Activated CD8-positive, alpha-beta memory T cell treated with anti-CD3 and anti-CD28 coated beads, Interleukin-2, amount 10 ng/mL, durations not matched to agents 7 days and 5 days (primary cell): ENCODE measurements around the gene NKIRAS1. TPM values are rescaled to one million over a fixed set of nuclear protein-coding genes. Genes with fewer than 3 reads are reported as not detected.
"Not testable (repeated sequence)": the region's sequence is repeated elsewhere in the genome, so short reads cannot be mapped to it uniquely, and the experiment has no call there.

ENCODE experiments used
- ATAC-seq: fragments of 150-1000 bp; cut with Tn5 transposase; one replicate; pipeline ENCODE4 v1.10.0; 2021; ENCODE audit warnings: moderate library complexity
- CTCF ChIA-PET: fragments of 350-600 bp; sonication (Branson Sonifier 250); formaldehyde crosslinking; loops from one replicate; lab custom pipeline; 2021; ENCODE audit warnings: antibody characterized with exemption; lab: Charles Lee
- DNase-seq: peaks from one replicate; pipeline ENCODE4 v3.0.0-alpha.2; 2020
- H3K27ac Mint-ChIP-seq: one replicate; pipeline ENCODE4 v1.8.0; 2021; ENCODE audit warnings: mild to moderate bottlenecking, mixed read lengths
- H3K27me3 Mint-ChIP-seq: one replicate; pipeline ENCODE4 v1.8.0; 2021; ENCODE audit warnings: mixed read lengths
- H3K36me3 Mint-ChIP-seq: one replicate; pipeline ENCODE4 v1.8.0; 2021; ENCODE audit warnings: mild to moderate bottlenecking, mixed read lengths
- H3K4me1 Mint-ChIP-seq: one replicate; pipeline ENCODE4 v1.8.0; 2021; ENCODE audit warnings: mixed read lengths
- H3K4me3 Mint-ChIP-seq: one replicate; pipeline ENCODE4 v1.8.0; 2021; ENCODE audit warnings: mild to moderate bottlenecking, moderate library complexity, mixed read lengths
- H3K9me3 Mint-ChIP-seq: one replicate; pipeline ENCODE4 v1.8.0; 2022; ENCODE audit warnings: low read depth, mixed read lengths
- total RNA-seq, 2 experiments: library from RNA; stranded (reverse); gene quantifications; one replicate each; pipeline ENCODE4 v1.2.3, GENCODE V29; 2021

NKIRAS1 gene
- total RNA-seq, 2 experiments from 2014 or later: 3.4 to 3.8 TPM

DNA sequence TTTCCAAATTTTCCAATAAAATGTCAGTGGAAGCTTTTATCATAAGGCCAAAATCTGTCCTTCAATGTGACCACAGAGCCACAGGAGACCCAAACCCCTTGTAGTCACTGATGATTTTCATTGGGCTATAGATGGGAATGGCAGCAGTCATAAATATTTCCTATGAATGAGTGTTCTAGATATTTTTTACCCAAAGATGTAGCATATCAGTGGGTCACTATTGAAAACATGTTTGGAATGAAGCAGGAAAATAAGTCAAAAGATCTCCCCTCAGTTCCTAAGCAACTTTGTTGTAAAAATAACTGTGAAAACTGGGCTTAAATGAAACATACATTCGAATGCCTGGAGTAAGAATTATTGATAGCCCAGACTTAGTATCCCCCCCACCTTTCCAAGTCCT is 49.0 kb downstream of the NKIRAS1 start:
- no peaks in the 10 kb centered on the region for H3K9me3 Mint-ChIP-seq
- ATAC-seq (no peak), DNase-seq (no peak)
- H3K4me1 Mint-ChIP-seq: no peaks in the 10 kb centered on the region
- H3K4me3 Mint-ChIP-seq: no peak overlapping the region
- peaks cover 6% of the 10 kb centered on the region for H3K36me3 Mint-ChIP-seq
- H3K27ac Mint-ChIP-seq: no peak overlapping the region
- no peaks in the 10 kb centered on the region for H3K27me3 Mint-ChIP-seq
- CTCF ChIA-PET: no interaction called here

DNA sequence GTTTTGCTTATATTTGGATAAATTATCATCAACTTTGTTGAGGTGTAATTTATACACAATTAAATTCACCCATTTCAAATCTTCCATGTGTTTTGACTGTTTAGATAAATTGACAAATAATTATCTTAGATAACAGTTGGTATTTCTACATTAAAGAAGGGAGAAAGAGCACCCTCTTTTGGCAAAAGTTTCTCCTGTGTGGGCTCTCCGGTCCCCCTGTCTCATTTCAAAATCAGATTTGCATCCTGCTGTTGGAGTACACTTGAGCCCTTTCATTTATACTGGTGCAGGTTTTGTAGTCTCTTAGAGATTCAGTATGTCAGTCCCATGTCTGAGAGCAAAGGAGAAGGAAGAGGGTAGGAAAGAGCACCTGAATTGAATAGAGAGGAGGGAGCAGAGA is 49.4 kb downstream of the NKIRAS1 start:
- peaks cover 7% of the 10 kb centered on the region for H3K36me3 Mint-ChIP-seq
- CTCF ChIA-PET: no interaction called here
- H3K4me3 Mint-ChIP-seq: no peak overlapping the region
- ATAC-seq (no peak), DNase-seq (no peak)
- H3K4me1 Mint-ChIP-seq: no peaks in the 10 kb centered on the region
- no peak overlapping the region for H3K27ac Mint-ChIP-seq
- H3K27me3 Mint-ChIP-seq: no peaks in the 10 kb centered on the region
- no peaks in the 10 kb centered on the region for H3K9me3 Mint-ChIP-seq

DNA sequence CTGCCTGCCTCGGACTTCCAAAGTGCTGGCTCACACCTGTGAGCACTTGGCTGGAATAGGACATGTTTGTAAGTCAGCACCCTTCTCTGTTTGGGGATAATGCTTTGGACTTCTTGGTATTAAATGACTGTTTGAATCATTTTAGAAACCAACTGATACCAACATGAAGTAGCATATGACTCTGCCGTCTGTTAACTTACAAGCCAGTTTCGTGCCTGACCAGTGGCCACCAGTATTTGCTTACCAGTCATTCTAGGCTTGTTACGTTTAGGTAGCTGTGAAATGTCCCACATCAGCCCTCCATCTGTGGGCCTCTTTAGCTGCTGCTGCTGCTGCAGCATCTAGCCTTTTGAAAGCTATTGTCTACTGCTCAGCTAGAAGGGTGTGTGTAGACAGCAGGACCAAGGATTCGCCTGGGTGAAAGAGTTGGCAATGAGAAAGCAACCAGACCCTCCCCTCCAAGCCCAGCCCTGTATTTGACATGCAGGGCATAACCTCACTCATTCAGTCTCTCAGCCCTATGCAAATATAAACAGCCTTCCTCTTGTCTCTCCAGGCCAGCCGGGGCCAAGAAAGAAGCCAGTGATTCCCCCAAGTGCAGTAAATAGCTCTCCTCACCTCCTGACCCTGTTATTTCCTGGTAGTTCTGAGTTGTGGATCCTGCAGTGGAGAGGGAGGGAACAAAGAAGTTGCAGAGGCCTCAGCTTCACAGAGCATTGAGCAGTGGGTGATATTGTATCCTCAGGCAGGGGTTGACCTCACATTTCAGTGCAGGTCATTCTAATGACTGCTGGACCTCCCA is 51.0 kb downstream of the NKIRAS1 start:
- Mint-ChIP-seq H3K9me3 (no peaks in the 10 kb centered on the region), H3K4me1 (no peaks in the 10 kb centered on the region), H3K36me3 (peaks cover 14% of the 10 kb centered on the region), H3K4me3 (no peak overlapping the region), H3K27ac (no peak overlapping the region), H3K27me3 (no peaks in the 10 kb centered on the region)
- CTCF ChIA-PET: interaction anchor here (1.3 kb wide), 1 partner anchor 23 kb away, joined by 3 read pairs; no protein-coding TSS in a partner anchor
- DNase-seq: no peak
- ATAC-seq: no peak

DNA sequence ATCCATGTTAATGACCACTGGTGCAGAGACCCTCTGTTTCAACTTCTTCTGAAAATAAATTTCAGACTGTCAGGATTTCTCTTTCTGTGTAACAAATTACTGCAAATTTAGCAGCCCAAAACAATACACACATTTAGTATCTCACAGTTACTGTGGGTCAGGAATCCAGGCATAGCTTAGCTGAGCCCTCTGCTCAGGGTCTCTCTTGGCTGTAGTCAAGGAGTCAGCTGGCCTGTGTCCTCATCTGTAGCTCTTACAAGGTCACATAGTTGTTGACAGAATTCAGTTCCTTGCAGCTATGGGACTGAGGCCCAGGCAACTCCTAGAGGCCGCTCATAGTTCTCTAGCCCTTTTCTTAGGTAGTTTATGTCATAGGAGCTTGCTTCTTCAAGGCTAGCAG is 51.9 kb downstream of the NKIRAS1 start:
- ATAC-seq: no peak
- Mint-ChIP-seq H3K9me3 (no peaks in the 10 kb centered on the region), H3K4me3 (no peak overlapping the region), H3K4me1 (peaks cover 4% of the 10 kb centered on the region), H3K27ac (no peak overlapping the region), H3K36me3 (peaks cover 13% of the 10 kb centered on the region), H3K27me3 (no peaks in the 10 kb centered on the region)
- DNase-seq: no peak
- CTCF ChIA-PET: no interaction called here

DNA sequence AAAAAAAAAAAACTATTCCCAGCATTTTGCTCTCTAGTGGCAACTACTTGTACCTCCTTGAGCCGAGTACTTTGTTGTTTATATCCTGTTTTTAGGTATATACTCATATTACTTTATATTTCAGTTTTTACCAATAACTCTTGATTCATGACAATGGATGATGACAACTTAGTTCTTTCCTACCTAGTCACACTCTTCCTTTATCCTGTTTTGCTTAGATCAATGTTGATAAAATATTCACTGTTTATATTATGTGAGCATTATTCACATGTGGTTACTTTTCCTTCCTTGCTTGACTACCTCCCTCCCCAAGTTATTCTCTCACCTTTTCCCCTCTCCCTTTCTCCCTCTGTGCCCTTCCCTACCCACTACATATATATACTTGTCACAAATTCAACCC is 53.7 kb downstream of the NKIRAS1 start:
- Mint-ChIP-seq H3K27ac (no peak overlapping the region), H3K36me3 (peaks cover 12% of the 10 kb centered on the region), H3K27me3 (no peaks in the 10 kb centered on the region), H3K4me3 (no peak overlapping the region), H3K9me3 (no peaks in the 10 kb centered on the region), H3K4me1 (peaks cover 14% of the 10 kb centered on the region)
- no peak for DNase-seq
- no peak for ATAC-seq
- CTCF ChIA-PET: no interaction called here

DNA sequence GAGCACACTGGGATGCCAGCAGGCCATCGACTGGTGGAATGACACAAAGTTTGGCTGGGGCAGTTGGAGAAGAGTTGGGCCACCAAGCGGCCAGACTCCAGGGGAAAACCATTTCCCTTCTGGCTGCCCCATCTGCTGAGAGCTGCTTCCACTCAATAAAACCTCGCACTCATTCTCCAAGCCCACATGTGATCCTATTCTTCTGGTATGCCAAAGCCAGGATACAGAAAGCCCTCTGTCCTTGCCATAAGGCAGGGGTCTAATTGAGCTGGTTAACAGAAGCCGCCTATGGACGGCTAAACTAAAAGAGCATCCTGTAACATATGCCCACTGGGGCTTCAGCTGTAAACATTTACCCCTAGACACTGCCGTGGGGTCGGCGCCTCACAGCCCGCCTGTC is 55.1 kb downstream of the NKIRAS1 start:
- Mint-ChIP-seq H3K36me3 (peaks cover 12% of the 10 kb centered on the region), H3K27me3 (no peaks in the 10 kb centered on the region), H3K27ac (no peak overlapping the region), H3K9me3 (no peaks in the 10 kb centered on the region), H3K4me1 (peaks cover 17% of the 10 kb centered on the region), H3K4me3 (no peak overlapping the region)
- DNase-seq (no peak), ATAC-seq (no peak)
- CTCF ChIA-PET: no interaction called here

DNA sequence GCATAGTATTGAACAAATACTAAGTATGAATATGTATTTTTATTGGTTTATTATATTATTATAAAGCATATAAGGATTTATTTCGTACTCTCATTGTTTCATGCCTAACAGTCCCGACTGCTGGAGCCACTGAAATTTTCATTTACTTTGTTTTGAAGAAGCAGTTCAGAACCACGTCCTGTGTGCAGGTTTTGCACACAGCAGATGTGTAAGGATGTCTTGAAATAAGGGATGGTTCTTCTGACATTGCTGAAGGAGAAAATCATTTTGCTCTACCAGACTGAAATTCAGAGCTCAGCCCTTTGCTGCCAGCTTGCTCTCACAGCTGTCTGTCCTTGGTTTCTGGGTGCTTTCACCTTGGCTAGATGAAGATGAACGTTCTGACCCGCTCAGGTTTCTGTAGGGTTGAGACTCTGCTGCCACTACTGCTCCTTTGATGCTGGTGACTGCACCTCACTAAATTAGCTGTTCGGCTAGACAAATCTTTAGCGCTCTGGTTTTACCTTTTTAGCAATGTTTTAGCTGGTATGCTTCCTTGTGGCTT is 56.9 kb downstream of the NKIRAS1 start:
- CTCF ChIA-PET: interaction anchor here (1.3 kb wide), 1 partner anchor 26 kb away, joined by 3 read pairs; no protein-coding TSS in a partner anchor
- Mint-ChIP-seq H3K27ac (no peak overlapping the region), H3K27me3 (no peaks in the 10 kb centered on the region), H3K36me3 (peaks cover 12% of the 10 kb centered on the region), H3K4me1 (peaks cover 17% of the 10 kb centered on the region), H3K9me3 (no peaks in the 10 kb centered on the region), H3K4me3 (no peak overlapping the region)
- ATAC-seq (no peak), DNase-seq (no peak)

DNA sequence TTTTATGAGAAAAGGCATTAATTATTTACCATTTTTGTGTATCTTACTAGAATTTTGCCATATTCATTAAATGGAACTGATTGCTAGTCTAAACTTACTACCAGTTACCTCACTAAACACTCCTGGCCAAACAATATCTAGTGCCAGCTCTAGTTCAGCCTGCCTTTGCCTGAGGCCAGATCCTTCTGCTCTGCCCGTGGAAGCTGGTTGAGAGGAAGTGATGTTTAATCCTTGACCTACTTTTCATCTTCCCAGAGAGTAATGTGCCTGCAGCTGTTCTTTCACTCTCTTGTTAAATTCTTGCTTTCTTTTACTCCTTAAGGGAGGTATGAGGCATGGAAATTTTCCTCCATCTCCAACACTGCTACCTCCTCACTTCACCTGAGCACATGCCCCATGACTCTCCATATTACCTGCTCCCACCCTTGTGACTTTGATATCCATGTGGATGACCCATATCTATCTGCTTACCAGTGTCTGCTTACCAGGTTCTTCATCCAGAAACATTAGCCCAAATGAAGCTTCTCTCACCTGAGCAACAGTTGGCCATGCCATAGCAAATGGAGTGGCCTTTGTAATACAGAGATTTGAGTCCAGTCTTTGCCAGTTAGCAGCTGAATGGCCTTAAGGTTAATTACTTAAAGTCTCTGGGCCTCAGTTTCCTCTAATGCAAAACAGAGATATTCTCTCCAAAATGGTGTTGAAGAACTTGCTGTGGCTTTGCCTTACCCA is 57.6 kb downstream of the NKIRAS1 start:
- Mint-ChIP-seq H3K27me3 (no peaks in the 10 kb centered on the region), H3K9me3 (no peaks in the 10 kb centered on the region), H3K4me3 (no peak overlapping the region), H3K36me3 (peaks cover 11% of the 10 kb centered on the region), H3K27ac (no peak overlapping the region), H3K4me1 (peaks cover 17% of the 10 kb centered on the region)
- DNase-seq (no peak), ATAC-seq (no peak)
- CTCF ChIA-PET: interaction anchor here (1.3 to 1.5 kb wide), 2 partner anchors 12 to 25 kb away, joined by 3 to 4 read pairs; no protein-coding TSS in a partner anchor

DNA sequence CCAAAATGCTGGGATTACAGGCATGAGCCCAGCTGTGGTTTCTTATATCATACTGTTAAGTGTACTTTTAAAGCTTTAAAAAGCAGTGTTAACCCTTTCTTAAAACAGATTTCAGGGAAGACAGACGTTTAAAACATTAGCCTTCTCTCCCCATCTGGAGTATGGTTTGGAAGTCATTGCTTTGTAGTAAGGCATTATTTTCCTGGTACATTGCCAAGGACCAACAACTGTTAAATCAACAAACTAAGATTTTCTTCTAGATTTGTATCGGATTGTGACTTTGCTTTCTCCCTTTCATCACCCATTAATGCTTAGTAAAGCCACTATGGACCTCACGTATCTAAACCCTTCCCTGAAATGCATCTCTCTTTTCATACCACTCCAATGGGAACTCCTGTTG is 60.5 kb downstream of the NKIRAS1 start:
- H3K9me3 Mint-ChIP-seq: no peaks in the 10 kb centered on the region
- no peaks in the 10 kb centered on the region for H3K27me3 Mint-ChIP-seq
- DNase-seq (no peak), ATAC-seq (no peak)
- no peak overlapping the region for H3K4me3 Mint-ChIP-seq
- CTCF ChIA-PET: interaction anchor here (0.7 kb wide), 1 partner anchor 19 kb away, joined by 4 read pairs; no protein-coding TSS in a partner anchor
- H3K36me3 Mint-ChIP-seq: peaks cover 18% of the 10 kb centered on the region
- H3K27ac Mint-ChIP-seq: no peak overlapping the region
- H3K4me1 Mint-ChIP-seq: peaks cover 17% of the 10 kb centered on the region

DNA sequence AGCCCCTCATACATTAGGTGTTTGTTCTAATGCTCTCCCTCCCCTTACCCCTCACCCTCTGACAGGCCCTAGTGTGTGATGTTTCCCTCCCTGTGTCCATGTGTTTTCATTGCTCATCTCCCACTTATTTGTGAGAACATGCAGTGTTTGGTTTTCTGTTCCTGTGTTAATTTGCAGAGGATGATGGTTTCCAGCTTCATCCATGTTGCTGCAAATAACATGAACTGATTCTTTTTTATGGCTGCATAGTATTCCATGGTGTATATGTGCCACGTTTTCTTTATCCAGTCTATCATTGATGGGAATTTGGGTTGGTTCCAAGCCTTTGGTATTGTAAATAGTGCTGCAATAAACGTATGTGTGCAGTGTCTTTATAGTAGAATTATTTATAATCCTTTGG is 67.3 kb downstream of the NKIRAS1 start:
- H3K36me3 Mint-ChIP-seq: peaks cover 26% of the 10 kb centered on the region
- H3K27me3 Mint-ChIP-seq, H3K4me1 Mint-ChIP-seq, H3K27ac Mint-ChIP-seq, H3K9me3 Mint-ChIP-seq, DNase-seq, CTCF ChIA-PET, H3K4me3 Mint-ChIP-seq, ATAC-seq: not testable (repeated sequence)

DNA sequence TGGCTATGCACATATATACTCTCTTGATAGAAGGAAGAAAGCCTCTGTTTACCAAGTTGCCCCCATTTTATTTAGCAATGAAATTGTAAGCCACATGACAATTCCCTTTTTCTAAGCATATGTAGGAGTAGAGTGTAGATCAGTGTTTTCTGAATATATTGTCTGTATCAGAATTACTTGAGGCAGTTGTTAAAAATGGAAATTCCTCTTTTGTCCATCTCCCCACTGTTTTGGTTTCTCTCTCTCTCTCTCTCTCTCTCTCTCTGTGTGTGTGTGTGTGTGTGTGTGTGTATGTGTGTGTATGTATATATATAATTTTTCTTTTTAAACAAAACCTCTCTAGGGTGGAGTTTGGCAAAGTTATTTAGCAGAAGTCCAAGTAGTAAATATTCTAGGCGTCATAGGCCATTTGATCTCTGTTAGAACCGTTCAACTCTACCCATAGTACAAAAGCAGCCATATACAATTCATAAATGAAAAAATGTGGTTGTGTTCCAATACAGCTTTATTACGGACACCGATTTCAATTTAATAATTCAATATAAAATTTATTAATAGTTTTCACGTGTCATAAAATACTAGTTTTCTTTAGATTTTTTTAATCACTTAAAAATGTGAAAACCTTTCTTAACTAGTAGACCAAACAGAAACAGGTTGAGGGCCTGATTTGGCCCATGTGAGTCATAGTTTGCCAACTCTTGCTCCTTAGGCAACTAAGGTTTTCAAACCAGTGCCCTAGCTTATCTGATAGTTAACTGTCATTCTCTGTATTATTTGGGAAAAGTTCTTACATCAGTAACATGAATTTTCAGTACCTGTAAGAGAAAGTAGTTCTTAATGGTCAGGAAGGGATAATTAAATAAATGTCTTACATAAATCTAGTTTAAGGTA is 71.2 kb downstream of the NKIRAS1 start:
- CTCF ChIA-PET: no interaction called here
- Mint-ChIP-seq H3K36me3 (peaks cover 10% of the 10 kb centered on the region), H3K4me3 (no peak overlapping the region), H3K27me3 (no peaks in the 10 kb centered on the region), H3K27ac (no peak overlapping the region), H3K9me3 (no peaks in the 10 kb centered on the region), H3K4me1 (peaks cover 7% of the 10 kb centered on the region)
- no peak for ATAC-seq
- no peak for DNase-seq

DNA sequence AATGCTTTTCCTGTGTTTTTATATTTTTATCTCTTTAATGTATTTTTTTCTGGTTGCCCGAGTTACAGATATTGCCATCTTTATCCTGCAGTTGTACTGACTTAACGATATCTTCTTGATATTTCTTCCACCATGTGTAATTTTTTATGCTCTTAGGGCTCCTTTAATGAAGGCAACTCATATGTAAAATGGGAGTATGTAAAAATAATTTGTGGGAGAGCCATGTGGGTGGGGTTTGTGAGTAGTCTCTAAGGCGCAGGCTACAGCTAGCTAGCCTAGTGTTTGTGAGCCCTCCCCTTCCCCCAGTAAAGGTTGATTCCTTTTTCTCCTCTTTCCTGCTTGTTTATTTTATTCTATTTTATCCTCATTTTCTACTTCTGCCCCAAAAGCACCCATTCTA is 72.9 kb downstream of the NKIRAS1 start:
- DNase-seq (no peak), ATAC-seq (no peak)
- Mint-ChIP-seq H3K4me1 (peaks cover 7% of the 10 kb centered on the region), H3K4me3 (no peak overlapping the region), H3K27ac (no peak overlapping the region), H3K9me3 (no peaks in the 10 kb centered on the region), H3K27me3 (no peaks in the 10 kb centered on the region), H3K36me3 (peaks cover 5% of the 10 kb centered on the region)
- CTCF ChIA-PET: no interaction called here
